ENCODE results near the gene AKNA.

AKNA gene

DNA sequence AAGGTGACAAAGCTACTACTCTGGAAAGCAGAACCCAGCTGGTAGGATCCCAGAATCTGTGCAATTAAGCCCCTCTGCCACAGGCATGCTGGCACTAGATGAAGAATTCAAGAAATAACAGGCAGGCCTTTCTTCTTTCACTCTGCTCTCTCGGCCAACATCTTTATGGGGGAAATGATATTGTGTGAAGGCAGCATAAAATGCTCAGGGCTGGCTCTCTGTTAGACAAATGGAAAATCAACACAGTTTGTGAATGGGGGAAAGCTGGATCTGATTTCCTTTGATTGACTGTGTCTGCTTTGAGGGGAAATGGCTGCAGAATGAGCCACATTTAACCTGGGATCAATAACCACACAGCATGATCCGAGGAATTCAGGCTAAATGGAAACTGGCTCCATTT, 29.1 kb upstream of the AKNA start:
- DNase-seq (ENCODE audit: low spot score) = no peak

DNA sequence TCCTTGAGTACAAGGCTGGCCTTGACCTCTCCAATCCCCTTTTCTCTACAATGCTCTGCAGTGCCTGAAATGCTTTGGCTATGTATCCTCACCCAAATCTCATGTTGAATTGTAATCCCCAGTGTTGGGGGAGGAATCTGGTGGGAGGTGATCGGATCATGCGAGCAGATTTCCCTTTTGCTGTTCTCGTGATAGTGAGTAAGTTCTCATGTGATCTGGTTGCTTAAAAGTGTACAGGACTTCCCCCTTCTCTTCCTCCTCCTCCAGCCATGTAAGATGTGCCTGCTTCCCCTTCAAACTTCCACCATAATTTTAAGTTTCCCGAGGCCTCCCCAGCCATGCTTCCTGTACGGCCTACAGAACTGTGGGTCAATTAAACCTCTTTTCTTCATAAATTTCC, 28.5 kb upstream of the AKNA start:
- no peak for DNase-seq (ENCODE audit: low spot score)

DNA sequence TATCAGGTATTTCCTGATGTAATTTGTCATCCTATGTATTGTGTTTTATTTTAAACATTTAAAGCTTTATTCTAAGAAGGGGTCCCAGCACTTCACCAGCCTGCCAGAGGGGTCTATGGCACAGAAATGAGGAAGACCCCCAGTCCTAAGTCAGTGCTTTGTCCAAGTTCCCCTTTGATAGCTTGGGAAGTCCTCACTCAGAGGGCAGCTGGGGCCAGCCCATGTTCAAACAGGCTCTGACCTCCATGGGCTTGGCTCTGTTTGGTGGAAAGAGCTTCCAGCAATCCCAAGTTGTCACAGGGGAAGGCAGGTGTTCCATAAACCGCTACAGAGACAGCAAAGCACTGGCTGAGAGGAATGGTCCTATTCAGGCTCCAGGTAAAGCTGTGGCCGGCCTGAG, 26.6 kb upstream of the AKNA start:
- DNase-seq (ENCODE audit: low spot score) = no peak

DNA sequence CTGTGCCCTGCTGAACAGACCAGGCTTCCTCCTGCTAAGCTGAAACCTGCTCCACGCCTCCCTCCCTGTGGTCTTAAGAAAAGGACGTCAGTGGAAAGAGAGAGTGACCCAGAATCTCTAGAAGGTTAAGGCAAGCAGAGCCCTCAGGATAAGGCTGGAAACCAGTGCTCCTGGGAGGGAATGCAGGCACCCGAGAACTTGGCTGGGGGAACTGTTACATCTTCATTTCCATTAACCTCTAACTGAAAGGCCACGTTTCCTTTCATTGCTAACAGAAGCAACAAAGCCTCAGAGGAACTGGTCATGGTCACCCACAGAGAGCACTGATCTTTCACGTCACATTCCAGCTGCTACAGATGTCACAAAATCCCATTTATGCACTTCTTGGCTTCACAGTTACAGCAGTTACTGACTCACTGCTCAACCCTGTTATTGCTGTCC, 26.1 kb upstream of the AKNA start:
- DNase-seq (ENCODE audit: low spot score) = no peak

DNA sequence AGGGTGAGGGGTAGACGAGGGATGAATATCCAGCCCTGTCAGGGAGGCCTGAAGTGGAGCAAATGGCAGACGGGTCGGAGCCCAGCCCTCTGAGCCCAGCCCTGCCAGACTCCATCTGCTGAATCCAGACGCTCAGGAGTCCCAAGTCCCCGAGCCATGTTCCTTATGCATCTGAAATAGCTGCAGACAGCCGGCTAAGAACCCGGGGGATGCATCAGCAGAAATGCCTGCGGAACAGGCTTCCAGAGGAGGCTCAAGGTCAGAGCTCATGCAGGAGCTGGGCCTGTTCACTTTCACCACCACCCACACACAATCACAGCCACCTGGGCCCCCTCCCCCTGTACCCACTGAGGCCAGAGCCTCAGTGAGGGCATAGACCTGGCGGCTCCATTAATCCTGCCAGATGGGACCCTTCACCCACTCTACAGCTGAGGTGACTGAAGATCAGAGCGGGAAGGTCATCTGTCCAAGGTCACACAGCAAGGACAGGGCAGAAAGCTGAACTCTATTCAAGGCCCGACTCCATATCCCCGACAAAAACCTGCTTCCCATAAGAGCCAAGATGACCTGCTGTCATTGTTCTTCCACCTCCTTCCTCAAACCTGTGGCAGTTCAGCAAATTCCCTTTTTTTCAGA, 24.4 kb upstream of the AKNA start:
- DNase-seq (ENCODE audit: low spot score) = no peak

DNA sequence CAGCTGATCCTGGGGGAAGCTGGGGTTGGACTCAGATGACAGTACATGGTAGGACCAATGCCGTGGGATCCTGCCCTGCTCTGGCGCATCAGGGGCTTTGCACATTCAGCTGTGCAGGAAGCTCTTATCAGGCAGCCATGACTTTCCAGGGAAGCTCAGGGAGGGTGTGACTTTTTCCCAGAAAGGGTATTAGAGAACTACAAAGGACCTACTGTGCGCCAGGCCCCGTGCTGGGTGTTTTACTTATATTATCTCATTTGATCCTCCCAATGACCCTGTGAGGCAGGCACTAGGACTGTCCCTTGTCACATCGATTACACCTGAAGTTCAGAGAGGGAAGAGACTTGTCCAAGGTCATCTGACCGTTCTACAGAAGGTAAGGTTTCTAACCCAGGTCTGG, 23.7 kb upstream of the AKNA start:
- DNase-seq (ENCODE audit: low spot score) = no peak

DNA sequence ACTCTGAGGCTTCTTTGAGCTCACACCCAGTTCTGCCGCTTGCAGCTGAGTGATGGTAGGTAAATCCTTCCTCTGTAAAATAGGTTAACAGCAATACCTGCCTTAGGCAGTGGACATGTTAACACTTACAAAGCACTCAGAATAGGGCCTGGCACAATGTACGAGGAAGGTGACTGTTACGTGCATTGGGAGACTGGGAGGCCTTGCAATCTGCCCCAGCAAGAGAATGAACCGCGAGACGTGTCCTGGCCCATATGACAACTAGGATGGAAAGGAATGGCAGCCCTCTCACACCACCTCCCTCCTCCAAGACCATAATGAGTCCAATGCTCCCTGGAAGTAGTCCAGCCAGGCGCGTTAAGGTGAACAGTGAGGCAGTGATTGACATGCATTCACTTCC, 23.1 kb upstream of the AKNA start:
- no peak for DNase-seq (ENCODE audit: low spot score)

DNA sequence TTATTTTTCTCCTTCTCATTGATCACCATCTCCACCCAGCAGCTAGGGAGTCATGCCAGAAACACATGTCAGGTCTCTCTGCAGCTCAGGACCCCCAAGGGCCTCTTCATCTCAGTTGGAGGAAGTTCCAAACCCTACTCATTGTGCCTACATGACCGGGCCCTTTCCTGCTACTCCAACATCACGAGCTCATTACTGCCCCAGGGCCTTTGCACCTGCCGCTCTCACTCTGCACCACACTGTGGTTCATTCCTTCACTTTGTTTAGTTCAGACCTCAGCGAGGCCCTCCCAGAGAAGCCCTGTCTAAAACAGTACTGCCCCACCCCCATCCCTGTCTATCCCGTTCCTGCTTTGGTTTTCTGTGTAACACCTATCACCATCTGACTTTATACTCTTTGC, 22.1 kb upstream of the AKNA start:
- no peak for DNase-seq (ENCODE audit: low spot score)

DNA sequence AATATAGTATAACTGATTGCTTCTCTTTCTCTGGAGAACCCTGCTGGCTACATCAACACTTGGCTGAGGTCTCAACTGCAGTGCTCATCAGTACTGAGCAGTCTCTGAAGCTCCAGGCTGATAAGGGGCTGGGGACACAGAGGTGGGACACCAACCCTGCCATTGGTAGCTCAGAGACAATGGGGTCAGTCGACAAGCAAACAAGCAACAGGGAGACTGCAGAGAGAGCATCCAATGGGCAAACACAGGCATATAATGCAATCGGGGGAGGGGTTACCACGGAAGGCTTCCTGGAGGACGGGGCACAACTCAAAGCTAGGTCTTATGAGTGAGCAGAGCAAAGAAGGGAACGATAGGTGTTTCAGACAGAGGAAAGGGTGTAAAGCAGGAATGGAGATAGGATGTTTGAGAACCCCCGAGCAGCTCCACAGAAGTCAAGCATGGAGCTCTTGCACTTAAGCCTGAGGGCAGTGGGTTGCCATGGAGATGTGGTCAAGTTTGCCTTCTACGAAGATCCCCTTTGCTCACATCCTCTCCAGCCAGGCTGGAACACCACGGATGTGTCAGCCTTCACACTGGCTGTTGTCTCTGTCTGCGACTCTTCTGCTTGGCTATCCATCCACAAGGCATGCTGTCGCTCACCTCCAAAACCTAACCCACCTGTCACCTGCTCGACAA, 21.5 kb upstream of the AKNA start:
- no peak for DNase-seq (ENCODE audit: low spot score)

DNA sequence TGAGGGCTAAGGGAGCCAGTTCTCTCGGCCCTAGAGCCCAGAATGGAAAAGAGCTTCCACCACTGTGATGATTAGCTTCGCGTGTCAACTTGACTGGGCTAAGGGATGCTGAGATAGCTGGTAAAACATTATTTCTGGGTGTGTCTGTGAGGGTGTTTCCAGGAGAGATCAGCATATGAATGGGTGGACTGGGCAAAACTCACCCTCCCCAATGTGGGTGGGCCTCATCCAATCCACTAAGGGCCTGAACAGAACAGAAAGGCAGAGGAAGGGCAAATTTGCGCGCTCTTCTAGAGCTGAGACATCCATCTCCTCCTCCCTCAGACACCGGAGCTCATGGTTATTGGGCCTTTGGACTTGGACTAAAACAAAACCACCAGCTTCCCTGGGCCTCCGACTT, 20.9 kb upstream of the AKNA start:
- no peak for DNase-seq (ENCODE audit: low spot score)

DNA sequence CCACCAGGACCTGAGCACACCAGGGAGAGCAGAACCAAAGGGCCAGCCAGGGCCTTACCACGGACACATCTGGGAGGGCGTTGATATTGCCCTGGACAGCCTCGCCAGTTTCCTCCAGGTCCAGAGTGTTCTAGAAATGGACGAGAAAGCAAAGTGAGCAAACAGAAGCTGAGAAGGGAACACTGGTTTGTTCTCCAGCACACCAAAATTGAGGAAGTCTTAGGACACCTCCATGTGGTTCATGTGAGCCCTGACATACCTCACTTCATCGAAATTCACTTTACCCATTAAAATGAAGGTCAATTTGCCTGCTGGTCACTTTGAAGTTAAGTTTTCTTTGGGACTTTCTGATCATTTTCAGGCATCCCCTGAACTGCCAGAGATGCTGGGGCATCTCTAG, 20.1 kb upstream of the AKNA start:
- DNase-seq (ENCODE audit: low spot score) = no peak

DNA sequence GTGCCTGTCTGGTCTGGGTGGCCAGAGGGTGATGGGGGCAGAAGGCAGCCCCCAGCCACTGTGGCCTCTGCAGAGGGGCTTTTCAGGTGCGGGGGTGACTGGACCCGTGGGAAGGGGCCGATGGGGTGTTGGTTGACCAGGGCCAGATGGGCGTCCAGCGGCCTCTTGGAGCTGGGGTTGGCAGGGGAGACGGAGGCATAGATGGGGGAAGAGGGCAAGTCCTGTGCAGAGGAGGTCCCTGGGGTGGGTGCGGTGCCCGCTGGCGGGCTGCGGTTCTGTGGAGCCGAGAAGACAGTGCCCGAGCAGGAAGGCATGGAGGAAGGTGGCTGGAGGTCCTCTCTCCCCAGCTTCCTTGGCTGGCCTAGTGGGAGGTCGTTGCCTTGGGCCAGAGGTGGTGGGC, 18.7 kb upstream of the AKNA start:
- no peak for DNase-seq (ENCODE audit: low spot score)

DNA sequence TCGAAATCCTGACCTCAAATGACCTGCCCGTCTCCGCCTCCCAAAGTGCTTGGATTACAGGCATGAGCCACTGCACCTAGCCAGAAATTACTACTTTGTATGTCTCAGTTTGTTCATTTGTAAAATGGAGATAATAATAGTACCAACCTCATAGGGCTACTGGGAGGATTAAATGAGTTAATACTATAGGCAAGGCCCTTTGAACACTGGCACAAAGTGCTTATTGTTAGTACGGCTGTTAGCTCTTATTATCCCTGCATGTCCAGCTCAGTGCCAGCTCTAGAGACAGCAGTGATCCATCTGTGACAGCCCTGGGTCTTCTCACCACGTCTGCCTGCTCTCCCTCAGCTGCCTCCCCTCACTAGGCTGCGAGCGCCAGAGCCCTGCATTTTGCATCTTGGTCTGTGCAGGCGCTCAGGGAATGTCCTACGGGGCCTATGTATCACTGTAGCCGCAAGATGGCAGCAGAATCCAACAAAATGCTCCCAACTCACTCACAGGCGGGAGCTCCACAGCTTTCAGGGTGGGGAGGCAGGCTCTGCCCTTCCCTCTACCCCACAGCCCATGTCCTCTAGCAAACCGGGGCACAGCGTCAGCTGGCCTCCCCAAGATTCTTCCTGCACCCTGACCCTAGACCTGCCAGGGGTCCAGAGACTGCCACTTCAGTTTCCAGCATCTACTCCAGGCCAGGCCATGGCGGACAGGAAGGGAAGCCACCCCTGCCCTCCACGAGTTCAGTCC, 17.7 kb upstream of the AKNA start:
- peak; percentile 93 for DNase-seq (ENCODE audit: low spot score)

DNA sequence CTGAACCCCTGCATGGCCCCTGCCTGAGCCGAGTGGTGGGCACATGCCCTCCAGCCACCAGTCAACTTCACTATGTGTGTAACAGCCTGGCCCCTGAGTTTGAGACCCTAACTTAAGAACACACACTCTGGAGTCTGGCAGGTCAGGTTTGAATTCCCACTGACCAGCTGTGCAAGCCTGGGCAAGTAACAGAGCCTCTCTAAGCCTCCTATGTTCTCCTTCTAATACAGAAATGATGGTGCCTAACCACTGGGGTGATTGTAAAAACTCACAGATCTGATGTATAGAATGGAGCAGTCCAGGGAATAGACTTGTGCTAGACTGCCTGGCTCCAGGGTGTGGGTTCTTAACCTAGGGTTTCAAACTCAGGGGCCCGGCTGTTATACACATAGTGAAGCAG, 16.7 kb upstream of the AKNA start:
- DNase-seq (ENCODE audit: low spot score) = no peak

DNA sequence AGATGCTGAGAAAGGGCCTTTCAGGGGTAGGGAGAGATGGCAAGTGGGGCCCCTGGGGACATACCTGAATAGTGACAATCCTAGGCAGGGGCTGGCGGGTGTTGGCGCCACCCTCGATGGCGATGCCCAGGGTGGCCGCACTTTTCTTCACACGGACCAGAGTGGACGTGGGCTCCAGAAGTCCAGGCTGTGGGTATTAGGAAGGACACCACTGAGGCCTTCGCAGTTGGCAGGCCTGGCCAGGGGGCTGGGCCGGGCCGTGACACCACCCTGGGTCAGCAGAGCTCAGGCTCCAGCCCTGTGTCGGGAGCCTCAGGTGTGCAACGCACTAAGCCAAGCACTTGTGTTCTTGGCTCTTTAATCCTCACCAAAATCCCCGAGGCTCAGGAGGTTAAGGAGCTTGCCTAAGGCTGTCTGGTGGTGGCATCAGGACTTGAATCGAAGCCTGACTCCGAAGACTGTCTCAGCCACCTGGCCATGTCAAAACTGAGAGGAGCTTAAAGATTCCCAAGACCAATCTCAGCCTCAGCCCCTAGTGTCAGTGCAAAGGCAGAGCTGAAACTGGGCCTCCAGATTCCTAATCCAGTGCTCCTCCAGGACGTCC, 15.5 kb upstream of the AKNA start:
- no peak for DNase-seq (ENCODE audit: low spot score)

DNA sequence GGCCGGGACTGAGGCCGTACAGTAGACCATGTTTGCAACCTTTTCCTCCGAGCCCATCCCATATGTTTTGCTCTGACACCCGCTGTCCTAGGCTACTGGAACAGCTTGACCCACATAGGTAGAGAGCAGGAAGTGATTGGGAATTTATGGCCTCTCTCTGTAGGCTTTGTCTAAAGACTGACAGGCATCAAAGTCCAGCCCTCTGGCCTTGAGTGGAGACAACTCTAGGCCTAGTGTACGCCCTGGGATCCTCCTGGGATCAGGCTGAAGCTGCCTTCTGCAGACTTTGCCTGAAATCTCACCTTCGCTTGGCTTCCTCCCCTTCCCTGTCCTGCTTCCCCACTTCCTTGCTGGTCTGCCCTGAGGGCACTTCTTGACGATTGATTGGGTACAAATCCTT, 13.6 kb upstream of the AKNA start:
- DNase-seq (ENCODE audit: low spot score) = no peak

DNA sequence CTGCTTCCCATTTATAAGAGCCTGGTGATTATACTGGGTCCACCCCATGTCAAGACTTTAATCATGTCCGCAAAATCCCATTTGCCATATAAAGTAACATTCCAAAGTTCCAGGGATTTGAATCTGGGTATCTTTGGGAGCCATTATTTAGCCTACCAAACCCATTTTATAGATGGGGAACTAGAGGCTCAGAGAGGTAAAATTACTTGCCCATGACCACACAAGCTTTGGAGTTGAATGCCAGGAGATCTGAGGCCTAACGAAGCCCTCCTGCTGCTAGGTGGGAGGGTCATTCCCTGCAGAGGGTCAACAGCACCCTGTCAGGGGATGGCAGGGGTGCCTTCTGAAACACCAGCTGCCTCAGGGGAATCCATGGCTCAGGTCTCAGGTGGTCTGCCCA, 13.0 kb upstream of the AKNA start:
- no peak for DNase-seq (ENCODE audit: low spot score)

DNA sequence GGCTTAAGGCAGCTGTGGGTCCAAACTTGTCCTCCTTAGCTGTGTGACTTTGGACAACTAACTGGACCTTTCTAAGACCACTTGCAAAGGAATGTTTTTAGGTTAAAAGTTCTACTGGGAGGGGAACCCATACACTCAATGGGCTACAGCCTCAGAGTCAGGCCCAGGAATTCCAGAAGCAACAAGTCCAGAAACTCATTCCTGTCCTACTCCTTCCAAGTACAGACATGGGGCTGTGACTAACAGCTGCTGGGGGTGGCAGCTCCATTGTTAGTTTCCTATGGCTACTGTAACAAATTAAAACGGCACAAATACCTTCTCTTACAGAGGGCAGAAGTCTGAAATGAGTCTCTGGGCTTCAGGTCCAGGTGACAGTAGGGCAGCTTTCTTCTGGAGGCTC, 12.4 kb upstream of the AKNA start:
- DNase-seq (ENCODE audit: low spot score) = no peak

DNA sequence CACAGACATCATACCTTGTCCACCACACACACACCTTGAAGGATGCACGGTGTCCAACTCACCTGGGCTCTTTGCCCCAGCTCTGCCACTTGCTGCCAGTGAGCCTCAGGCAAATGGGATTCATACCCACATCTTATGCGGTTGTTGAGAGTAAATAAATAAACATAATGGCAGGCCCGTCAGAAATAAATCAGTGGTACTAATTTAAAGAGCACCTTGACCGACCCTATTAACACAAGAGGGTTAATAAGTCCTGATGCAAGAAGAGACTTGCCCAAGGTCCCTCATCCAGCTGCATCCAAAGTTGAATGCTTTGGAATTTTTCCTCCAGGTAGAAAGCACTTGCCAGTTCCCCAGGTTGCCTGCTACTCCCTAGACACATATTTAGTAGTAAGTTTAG, 11.6 kb upstream of the AKNA start:
- no peak for DNase-seq (ENCODE audit: low spot score)

DNA sequence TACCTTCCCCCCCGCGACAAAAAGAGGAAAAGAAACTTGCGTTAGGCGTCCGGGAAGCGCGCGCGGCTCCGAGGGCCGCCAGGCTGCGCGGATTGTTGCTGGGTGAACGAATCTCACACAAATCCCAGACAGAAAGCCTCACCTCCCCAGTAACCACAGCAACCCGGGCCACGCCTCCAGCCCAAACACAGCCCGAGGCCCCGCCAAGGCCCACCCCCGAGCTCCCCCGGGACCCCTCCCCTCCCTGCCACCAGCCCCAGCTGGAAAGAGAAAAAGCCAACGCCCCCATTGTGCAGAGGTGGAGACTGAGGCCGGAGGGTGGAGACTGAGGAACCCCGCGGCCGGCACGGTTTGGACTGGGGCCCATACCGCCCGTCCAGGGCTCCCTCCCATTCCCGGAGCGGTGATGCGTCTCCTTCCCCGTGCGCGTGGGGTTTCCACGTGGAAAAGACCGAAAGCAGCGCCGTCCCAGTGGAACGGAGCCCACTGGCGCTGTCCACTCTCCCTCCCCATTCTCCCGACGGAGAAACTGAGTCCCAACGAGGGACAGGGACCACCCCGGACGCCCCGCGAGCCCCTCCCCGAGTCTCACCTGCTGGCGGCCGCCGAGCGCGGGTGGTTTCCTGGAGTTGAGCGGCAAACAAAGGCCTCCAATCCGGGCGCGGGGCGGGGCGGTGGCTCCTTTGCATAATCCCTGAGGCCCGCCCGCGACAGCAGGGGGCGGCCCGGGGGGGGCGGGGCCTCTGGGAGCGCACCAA, 10.2 kb upstream of the AKNA start:
- peak; percentile 99 for DNase-seq (ENCODE audit: low spot score)

DNA sequence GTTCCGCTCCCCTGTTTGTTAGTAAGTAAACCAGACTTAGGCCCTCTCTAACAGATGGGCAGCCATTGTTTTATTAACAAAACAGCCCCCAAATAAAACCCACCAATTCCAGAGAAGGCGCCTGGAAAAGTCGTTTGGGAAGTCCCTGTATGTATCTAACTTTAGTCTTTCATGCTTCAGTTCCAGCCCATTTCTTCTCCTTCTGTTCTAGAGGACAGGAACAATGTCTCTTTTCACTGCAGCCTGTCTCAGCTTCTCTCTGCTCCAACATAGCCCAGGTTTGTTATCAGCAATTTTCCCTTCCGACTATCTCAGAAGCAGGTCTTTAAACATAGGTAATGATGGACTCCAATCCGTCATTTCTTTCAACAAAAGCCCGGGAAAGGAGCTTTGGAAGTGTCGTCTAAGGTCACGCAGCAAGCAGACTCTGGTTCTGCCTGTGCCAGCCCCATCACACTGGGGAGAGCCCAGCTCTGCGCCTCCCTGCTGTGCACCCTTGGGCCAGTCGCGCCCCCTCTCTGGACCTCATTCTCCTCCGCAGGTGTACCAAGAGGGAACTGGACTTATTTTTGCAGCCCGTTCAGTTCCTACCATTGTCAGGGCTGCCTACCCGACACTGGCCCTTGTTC, 9.6 kb upstream of the AKNA start:
- no peak for DNase-seq (ENCODE audit: low spot score)

Measured in GM03348 (cell line).